MM.1S (cell line): Measurements from ENCODE around the gene TTC17.

Experiments used
- CTCF ChIP-seq: fragments of 300-600 bp; sonication (generic); IDR thresholded peaks from 2 replicates; pipeline ENCODE4 v1.5.1; 2016; ENCODE audit warnings: antibody characterized with exemption, low read length, mixed read lengths
- EZH2 ChIP-seq: fragments of 300-600 bp; sonication (generic); optimal IDR thresholded peaks from 2 replicates; pipeline ENCODE3; 2017; ENCODE audit warnings: low read depth, mild to moderate bottlenecking, antibody characterized with exemption, low read length, mixed read lengths
- EZH2phosphoT487 ChIP-seq: fragments of 300-600 bp; sonication (generic); IDR thresholded peaks from 2 replicates; pipeline ENCODE4 v1.6.1; 2018; ENCODE audit warnings: antibody characterized with exemption, low read length

GRCh38 chr11:43492701-43493100 is 134.0 kb downstream of the TTC17 start:
- no peak for TF ChIP-seq CTCF
- TF ChIP-seq EZH2: no peak
- TF ChIP-seq EZH2phosphoT487: no peak
